B cell (primary cell): ENCODE results near the gene SP6. TPM values are rescaled to one million over a fixed set of nuclear protein-coding genes. Genes with fewer than 3 reads are reported as not detected.

Source experiments
- ATAC-seq: fragments of 200-7000 bp; cut with Tn5 transposase; one replicate; pipeline ENCODE4 v1.10.0; 2021; ENCODE audit warnings: low read depth, mild to moderate bottlenecking, moderate number of reproducible peaks, moderate library complexity
- CTCF ChIA-PET: fragments of 350-600 bp; sonication (Branson Sonifier 250); formaldehyde crosslinking; loops from one replicate; lab custom pipeline; 2021; ENCODE audit warnings: antibody characterized with exemption, inconsistent platforms; lab: Charles Lee
- POLR2A ChIA-PET: fragments of 350-600 bp; sonication (Branson Sonifier 250); formaldehyde crosslinking; loops from one replicate; lab custom pipeline; 2021; ENCODE audit warnings: antibody characterized with exemption; lab: Charles Lee
- DNase-seq: peaks from one replicate; pipeline ENCODE4 v3.0.0; 2013
- H2AFZ ChIP-seq: 2 replicates; pipeline ENCODE4 v1.6.1; 2012; ENCODE audit warnings: mild to moderate bottlenecking, low read depth, low read length; ENCODE audit not compliant: insufficient read depth, poor library complexity, severe bottlenecking
- H3K27ac ChIP-seq, 2 donors: 1 replicate in 1 of 2; 2 replicates in 1 of 2; pipeline ENCODE4 v1.5.1; 2012 to 2013; ENCODE audit warnings: low read length in 2 of 2, mild to moderate bottlenecking in 2 of 2, moderate library complexity in 1 of 2
- H3K27me3 ChIP-seq, 4 experiments: fragments of 200-600 bp in 1 of 4; sonication (generic) in 1 of 4; replicated peaks in 1 of 4; 1 replicate in 2 of 4; 2 replicates in 2 of 4; pipeline versions ENCODE4 v1.6.1 to v1.7.0; 2013 to 2016; ENCODE audit warnings: low read length in 3 of 4, mild to moderate bottlenecking in 2 of 4, mixed read lengths in 1 of 4, moderate library complexity in 1 of 4; ENCODE audit not compliant: insufficient read depth in 4 of 4, control insufficient read depth in 3 of 4; ENCODE audit errors: control extremely low read depth in 1 of 4
- H3K36me3 ChIP-seq, 2 experiments: replicated peaks in 1 of 2; 1 replicate in 1 of 2; 2 replicates in 1 of 2; pipeline versions ENCODE4 v1.6.1 to v1.7.1; 2013; ENCODE audit warnings: low read length in 1 of 2; ENCODE audit not compliant: insufficient read depth in 2 of 2, control insufficient read depth in 1 of 2; ENCODE audit errors: control extremely low read depth in 1 of 2, extremely low read depth in 1 of 2
- H3K4me1 ChIP-seq, 2 donors: fragments of 200-600 bp in 1 of 2; sonication (generic) in 1 of 2; 1 replicate in 1 of 2; 2 replicates in 1 of 2; pipeline versions ENCODE4 v1.5.1 to v1.6.1; 2013 to 2017; ENCODE audit warnings: low read length in 2 of 2; ENCODE audit not compliant: control insufficient read depth in 2 of 2, insufficient read depth in 2 of 2
- H3K4me2 ChIP-seq: replicated peaks from 2 replicates; pipeline ENCODE3; 2012; ENCODE audit warnings: mild to moderate bottlenecking, low read depth, low read length; ENCODE audit not compliant: poor library complexity, severe bottlenecking
- H3K4me3 ChIP-seq, 5 experiments: fragments of 200-600 bp in 1 of 5; sonication (generic) in 1 of 5; 1 replicate in 3 of 5; 2 replicates in 2 of 5; pipeline versions ENCODE4 v1.5.1 to v1.7.0; 2011 to 2016; ENCODE audit warnings: low read length in 4 of 5, mild to moderate bottlenecking in 4 of 5, low read depth in 2 of 5, control low read depth in 1 of 5, moderate library complexity in 1 of 5; ENCODE audit not compliant: insufficient read depth in 1 of 5; ENCODE audit errors: control extremely low read depth in 1 of 5, extremely low read depth in 1 of 5
- H3K79me2 ChIP-seq: fragments of 200-600 bp; sonication (generic); one replicate; pipeline ENCODE4 v1.6.0; 2016; ENCODE audit warnings: low read length; ENCODE audit not compliant: control insufficient read depth, insufficient read depth
- H3K9ac ChIP-seq: fragments of 200-600 bp; sonication (generic); 2 replicates; pipeline ENCODE4 v1.6.1; 2017; ENCODE audit warnings: mild to moderate bottlenecking, low read length, moderate library complexity
- H3K9me3 ChIP-seq, 3 donors: one replicate each; pipeline versions ENCODE4 v1.6.1 to v1.7.1; 2013; ENCODE audit warnings: low read length in 2 of 3; ENCODE audit not compliant: control insufficient read depth in 2 of 3, insufficient read depth in 1 of 3; ENCODE audit errors: control extremely low read depth in 1 of 3
- H4K20me1 ChIP-seq: 2 replicates; pipeline ENCODE4 v1.6.0; 2012; ENCODE audit warnings: mild to moderate bottlenecking, low read length; ENCODE audit not compliant: insufficient read depth, control insufficient read depth, poor library complexity, severe bottlenecking
- H3K27ac Mint-ChIP-seq: one replicate; pipeline ENCODE4 v1.8.0; 2021; ENCODE audit warnings: mixed read lengths
- H3K27me3 Mint-ChIP-seq: one replicate; pipeline ENCODE4 v1.8.0; 2021; ENCODE audit warnings: mixed read lengths
- H3K4me1 Mint-ChIP-seq: one replicate; pipeline ENCODE4 v1.8.0; 2021; ENCODE audit warnings: mixed read lengths
- H3K4me3 Mint-ChIP-seq: one replicate; pipeline ENCODE4 v1.8.0; 2021; ENCODE audit warnings: mixed read lengths
- H3K9me3 Mint-ChIP-seq: one replicate; pipeline ENCODE4 v1.8.0; 2022; ENCODE audit warnings: mixed read lengths; ENCODE audit not compliant: insufficient read depth
- EZH2 ChIP-seq: IDR thresholded peaks from 2 replicates; pipeline ENCODE4 v1.6.1; 2012; ENCODE audit warnings: borderline replicate concordance, low read depth, mild to moderate bottlenecking, moderate library complexity, low read length; ENCODE audit not compliant: insufficient read depth, poor library complexity, severe bottlenecking
- WGBS: methylation state at CpG from one replicate; pipeline ENCODE4 v1.1.5; 2013; ENCODE audit warnings: missing lambda C conversion rate; ENCODE audit not compliant: insufficient coverage; 5-methylcytosine and 5-hydroxymethylcytosine counted together
- intact Hi-C: fragments of 100-400 bp; cut with micrococcal nuclease; formaldehyde crosslinking; loops from one replicate; pipeline ENCODE4 v1.10.0; 2022
- polyA plus RNA-seq: library from polyadenylated mRNA; depleted of rRNA; stranded (reverse); fragments of >200 nt; gene quantifications from 2 replicates; pipeline ENCODE4 v1.2.3, GENCODE V29; 2012
- total RNA-seq, 2 donors: library from RNA; stranded (reverse); fragments of 120-200 nt in 1 of 2; gene quantifications; 1 replicate in 1 of 2; 2 replicates in 1 of 2; pipeline versions ENCODE4 v1.2.3 to v1.2.4, GENCODE V29; 2013 to 2022
- TF ChIP-seq, protein P1 (sequence below): fragments of 200-600 bp; IDR thresholded peaks from one replicate; pipeline ENCODE4 v1.8.0; 2022; ENCODE audit warnings: antibody characterized with exemption, mild to moderate bottlenecking

The SP6 gene
- total and polyA plus RNA-seq, 2 donors (not counting 1 experiment from before 2014, with no cell fraction given), result 0.04 TPM; not detected in 1

GRCh38 chr17:47821424-47822391, 29.3 kb downstream of the SP6 start, which contains the start of gene OSBPL7:
Gene OSBPL7 (minus strand): TSS chr17:47821794. CDS start chr17:47820278, 1,516 bp downstream.
- Histone ChIP-seq H3K9ac (peak within 1 kb of the TSS; percentile 86), H4K20me1 (no peaks in the 10 kb centered on the region), H3K27me3 (no peaks in the 10 kb centered on the region), H2AFZ (peak within 1 kb of the TSS; percentile 76), H3K27ac (peak within 1 kb of the TSS; percentile 51 to 72), H3K9me3 (no peaks in the 10 kb centered on the region), H3K4me2 (peak within 1 kb of the TSS; percentile 92), H3K36me3 (peaks cover 1 to 52% of the 10 kb centered on the region in 2 experiments), H3K79me2 (peaks cover 11% of the 10 kb centered on the region), H3K4me1 (peaks cover 16 to 23% of the 10 kb centered on the region in 2 donors), H3K4me3 (peak within 1 kb of the TSS; percentile 36 to 92 (median 83))
- DNase-seq, result peak; percentile 80
- ChIA-PET CTCF (interaction anchor here (0.6 to 1.4 kb wide), 9 partner anchors 9 to 287 kb away, joined by 3 to 7 read pairs (median 3); partner anchors contain the start of genes CDK5RAP3, LRRC46, MRPL10 and SCRN2), POLR2A (interaction anchor here (0.9 to 2.3 kb wide), 2 partner anchors 10 to 74 kb away, joined by 3 to 13 read pairs; partner anchors contain the start of genes LRRC46 and MRPL10)
- peaks cover 27% of the 10 kb centered on the region for H3K4me1 Mint-ChIP-seq
- WGBS, result 0% methylated on average over 10 of the region's 21 CpGs
- intact Hi-C loops, result loop anchor here (1.0 kb wide), 1 partner anchor 10 kb away; the partner anchor contains the start of genes LRRC46 and MRPL10
- H3K27me3 Mint-ChIP-seq, result no peaks in the 10 kb centered on the region
- no peak for TF ChIP-seq EZH2
- TF ChIP-seq, protein P1, sequence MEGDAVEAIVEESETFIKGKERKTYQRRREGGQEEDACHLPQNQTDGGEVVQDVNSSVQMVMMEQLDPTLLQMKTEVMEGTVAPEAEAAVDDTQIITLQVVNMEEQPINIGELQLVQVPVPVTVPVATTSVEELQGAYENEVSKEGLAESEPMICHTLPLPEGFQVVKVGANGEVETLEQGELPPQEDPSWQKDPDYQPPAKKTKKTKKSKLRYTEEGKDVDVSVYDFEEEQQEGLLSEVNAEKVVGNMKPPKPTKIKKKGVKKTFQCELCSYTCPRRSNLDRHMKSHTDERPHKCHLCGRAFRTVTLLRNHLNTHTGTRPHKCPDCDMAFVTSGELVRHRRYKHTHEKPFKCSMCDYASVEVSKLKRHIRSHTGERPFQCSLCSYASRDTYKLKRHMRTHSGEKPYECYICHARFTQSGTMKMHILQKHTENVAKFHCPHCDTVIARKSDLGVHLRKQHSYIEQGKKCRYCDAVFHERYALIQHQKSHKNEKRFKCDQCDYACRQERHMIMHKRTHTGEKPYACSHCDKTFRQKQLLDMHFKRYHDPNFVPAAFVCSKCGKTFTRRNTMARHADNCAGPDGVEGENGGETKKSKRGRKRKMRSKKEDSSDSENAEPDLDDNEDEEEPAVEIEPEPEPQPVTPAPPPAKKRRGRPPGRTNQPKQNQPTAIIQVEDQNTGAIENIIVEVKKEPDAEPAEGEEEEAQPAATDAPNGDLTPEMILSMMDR, result no peak
- peak within 1 kb of the TSS; percentile 97 for H3K4me3 Mint-ChIP-seq
- peak within 1 kb of the TSS; percentile 87 for H3K27ac Mint-ChIP-seq
- H3K9me3 Mint-ChIP-seq, result no peaks in the 10 kb centered on the region
- ATAC-seq, result peak; percentile 98
